Mesodermal cell (in vitro differentiated cells): ENCODE results near the gene NXPE1.

Experiments used
- H3K27ac ChIP-seq: 2 replicates; pipeline ENCODE4 v1.7.0; 2013; ENCODE audit warnings: mild to moderate bottlenecking, low read depth, low read length, moderate library complexity; ENCODE audit not compliant: severe bottlenecking
- H3K36me3 ChIP-seq: 2 replicates; pipeline ENCODE4 v1.7.1; 2013; ENCODE audit warnings: mild to moderate bottlenecking, low read length, moderate library complexity; ENCODE audit not compliant: control insufficient read depth, insufficient read depth
- H3K4me1 ChIP-seq: one replicate; pipeline ENCODE4 v1.7.1; 2013; ENCODE audit warnings: mild to moderate bottlenecking, low read length; ENCODE audit not compliant: insufficient read depth, control insufficient read depth, poor library complexity, severe bottlenecking
- H3K4me3 ChIP-seq: 2 replicates; pipeline ENCODE4 v1.7.0; 2013; ENCODE audit warnings: low read length, control low read depth, mild to moderate bottlenecking; ENCODE audit not compliant: insufficient read depth, poor library complexity, severe bottlenecking; ENCODE audit errors: extremely low read depth
- H3K9me3 ChIP-seq: 2 replicates; pipeline ENCODE4 v1.7.1; 2013; ENCODE audit warnings: mild to moderate bottlenecking, low read length, moderate library complexity; ENCODE audit not compliant: control insufficient read depth
- WGBS, 2 experiments: methylation state at CpG; one replicate each; pipeline ENCODE4 v1.1.5; 2013; ENCODE audit warnings: missing lambda C conversion rate in 2 of 2; ENCODE audit not compliant: insufficient coverage in 2 of 2; 5-methylcytosine and 5-hydroxymethylcytosine counted together

NXPE1 gene

DNA sequence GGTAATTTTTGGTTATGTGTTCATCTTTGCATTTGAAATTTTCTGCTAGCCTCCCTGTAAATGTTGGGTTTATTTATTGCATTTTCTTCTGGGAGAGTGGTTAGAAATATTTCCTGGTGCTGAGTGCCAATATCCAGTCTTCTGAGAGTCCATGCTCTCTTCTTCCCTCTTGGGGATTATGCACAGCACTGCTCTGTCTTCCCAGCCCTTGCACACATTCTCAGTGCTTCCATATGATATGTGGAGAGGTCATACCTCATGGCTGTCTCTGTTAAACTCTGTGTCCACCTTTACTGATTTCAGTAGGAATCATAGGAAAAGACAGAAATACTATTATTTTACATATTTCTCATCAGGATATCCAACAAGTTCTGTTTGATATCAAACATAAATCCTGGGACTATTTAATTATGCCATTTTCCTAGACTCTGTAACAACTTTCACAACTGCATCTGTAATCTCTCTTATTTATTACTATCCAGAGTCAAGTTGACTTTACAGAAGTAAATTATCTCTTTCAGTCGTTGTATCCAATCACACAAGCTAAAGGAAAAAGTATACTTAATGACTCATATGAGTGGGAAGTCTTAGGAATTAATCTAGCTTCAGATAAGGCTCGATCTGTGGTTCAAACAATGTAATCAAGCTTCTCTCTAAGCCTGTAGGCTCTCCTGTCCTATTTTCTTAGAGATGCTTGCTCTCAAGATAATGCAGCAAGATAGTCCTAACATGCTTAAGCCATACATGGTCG, 2.7 kb upstream of the NXPE1 start:
- H3K9me3 ChIP-seq = no peaks in the 10 kb centered on the region
- WGBS, 2 experiments = 100% methylated on average over 1 of the region's 3 CpGs; no CpG with 5 or more reads in 1 of the 2 experiments
- H3K36me3 ChIP-seq = no peaks in the 10 kb centered on the region
- peaks cover 12% of the 10 kb centered on the region for H3K4me1 ChIP-seq
- H3K27ac ChIP-seq = peak overlapping the region; percentile 42
- H3K4me3 ChIP-seq = no peak overlapping the region

DNA sequence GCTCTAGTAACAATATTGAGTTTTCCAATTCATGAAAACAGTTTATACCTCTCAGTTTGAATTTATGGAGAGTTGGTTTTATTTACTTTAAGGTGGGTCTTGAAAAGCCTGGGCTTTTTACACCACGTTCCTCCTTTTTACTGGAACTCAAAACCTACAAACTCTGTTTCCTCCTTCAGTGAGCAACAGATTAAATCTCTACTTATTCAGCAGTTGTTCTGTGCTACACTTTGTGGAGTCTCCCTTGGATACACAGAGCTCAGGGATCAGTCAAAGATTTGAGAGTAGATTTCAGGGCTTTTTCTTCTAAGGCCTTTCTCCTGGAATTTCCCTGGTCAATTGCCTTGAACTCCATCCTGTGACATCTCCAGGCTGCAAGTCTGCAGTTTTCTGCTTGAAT, 3.5 kb downstream of the NXPE1 start:
- H3K4me3 ChIP-seq = no peak overlapping the region
- WGBS, 2 experiments = no CpG with 5 or more reads among the region's 1 CpG
- peak overlapping the region; percentile 19 for H3K27ac ChIP-seq
- H3K9me3 ChIP-seq = no peaks in the 10 kb centered on the region
- no peaks in the 10 kb centered on the region for H3K36me3 ChIP-seq
- H3K4me1 ChIP-seq = peaks cover 8% of the 10 kb centered on the region

DNA sequence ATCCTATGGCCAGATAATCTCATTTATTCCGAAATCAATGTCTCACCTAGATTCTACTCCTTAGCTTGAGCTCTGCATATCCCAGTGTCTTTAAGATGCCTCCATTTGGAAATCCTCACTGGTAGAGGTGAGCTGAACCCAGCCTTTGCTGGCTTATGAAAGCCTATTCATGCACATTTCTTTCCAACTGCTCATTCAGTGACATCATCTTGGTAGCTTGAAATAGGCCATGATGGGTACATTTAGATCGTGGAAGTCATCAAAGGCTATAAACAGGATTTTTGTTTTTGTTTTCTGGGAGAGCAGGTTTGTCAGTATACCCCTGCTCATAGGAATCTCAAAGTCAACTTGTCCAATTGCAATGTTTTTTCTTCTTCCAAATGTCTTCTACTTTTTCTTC, 6.0 kb downstream of the NXPE1 start:
- H3K27ac ChIP-seq = no peak overlapping the region
- WGBS, 2 experiments = 100% methylated on average over 1 to 2 of the region's 2 CpGs
- no peak overlapping the region for H3K4me3 ChIP-seq
- H3K36me3 ChIP-seq = no peaks in the 10 kb centered on the region
- no peaks in the 10 kb centered on the region for H3K9me3 ChIP-seq
- H3K4me1 ChIP-seq = no peaks in the 10 kb centered on the region

DNA sequence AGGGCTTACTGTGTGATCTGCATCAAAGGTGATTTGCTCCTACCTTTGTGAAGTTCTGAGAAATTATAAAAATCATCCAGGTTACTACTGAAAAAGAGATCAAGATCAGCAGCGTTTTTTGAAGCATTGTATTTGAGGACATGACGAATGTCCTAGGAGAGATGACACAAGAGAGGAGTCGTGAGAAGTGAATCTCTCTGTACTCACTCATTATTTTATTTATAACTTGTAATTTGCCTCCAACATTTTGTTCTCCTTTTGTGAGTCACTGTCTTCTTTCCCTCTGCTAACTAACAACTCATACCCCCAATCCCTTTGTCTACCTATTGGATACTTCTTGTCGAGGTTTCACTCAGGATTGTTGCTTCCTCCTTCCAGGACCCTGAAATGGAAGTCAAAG, 8.6 kb downstream of the NXPE1 start:
- H3K27ac ChIP-seq = no peak overlapping the region
- H3K4me3 ChIP-seq = no peak overlapping the region
- WGBS, 2 experiments = 95 to 100% methylated on average over 1 to 4 of the region's 4 CpGs
- H3K36me3 ChIP-seq = no peaks in the 10 kb centered on the region
- H3K9me3 ChIP-seq = no peaks in the 10 kb centered on the region
- H3K4me1 ChIP-seq = no peaks in the 10 kb centered on the region

DNA sequence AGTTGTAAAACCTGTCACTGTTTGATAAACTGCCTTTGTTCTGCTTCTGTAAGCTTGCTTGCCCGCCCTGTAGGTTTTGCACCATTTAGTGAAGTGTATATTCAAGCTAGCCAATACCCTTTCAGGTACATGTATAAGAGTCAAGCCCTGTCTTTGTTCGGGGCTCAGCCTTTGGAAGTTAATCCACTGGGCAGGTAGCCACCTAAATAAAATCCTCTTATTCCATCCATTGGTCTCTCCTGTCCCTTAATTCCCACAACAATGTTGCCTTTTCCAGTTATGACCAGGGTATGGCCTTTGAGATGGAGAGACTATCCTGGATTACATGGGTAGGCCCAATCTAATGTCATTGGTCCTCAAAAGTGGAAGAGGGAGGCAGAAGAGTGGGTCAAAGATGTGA, 34.0 kb downstream of the NXPE1 start:
- Histone ChIP-seq H3K4me1 (no peaks in the 10 kb centered on the region), H3K4me3 (no peak overlapping the region), H3K9me3 (peaks cover 7% of the 10 kb centered on the region), H3K36me3 (no peaks in the 10 kb centered on the region), H3K27ac (no peak overlapping the region)
- WGBS, 2 experiments = 100% methylated on average over 1 to 2 of the region's 2 CpGs

DNA sequence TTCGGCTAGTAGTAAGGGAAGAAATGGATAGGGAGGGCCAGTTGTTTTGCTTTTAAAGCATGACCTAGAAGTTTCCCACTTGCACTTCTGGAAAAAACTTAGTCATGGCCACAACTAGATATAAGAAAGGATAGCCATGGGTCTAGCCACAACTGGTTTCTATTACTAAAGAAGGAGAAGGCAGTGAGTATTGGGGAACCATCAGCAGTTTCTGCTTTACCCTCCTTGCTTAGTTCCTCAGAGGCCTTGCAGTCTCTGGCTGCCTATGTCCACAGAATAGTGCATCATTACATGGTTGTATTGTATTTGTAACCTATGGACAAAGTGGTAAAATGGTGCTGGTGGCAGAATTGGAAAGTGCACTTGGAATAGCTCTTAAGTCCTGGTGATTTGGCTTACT, 35.6 kb downstream of the NXPE1 start:
- peaks cover 7% of the 10 kb centered on the region for H3K9me3 ChIP-seq
- WGBS, 2 experiments = no CpG with 5 or more reads among the region's 1 CpG
- no peaks in the 10 kb centered on the region for H3K36me3 ChIP-seq
- no peaks in the 10 kb centered on the region for H3K4me1 ChIP-seq
- H3K4me3 ChIP-seq = no peak overlapping the region
- no peak overlapping the region for H3K27ac ChIP-seq

DNA sequence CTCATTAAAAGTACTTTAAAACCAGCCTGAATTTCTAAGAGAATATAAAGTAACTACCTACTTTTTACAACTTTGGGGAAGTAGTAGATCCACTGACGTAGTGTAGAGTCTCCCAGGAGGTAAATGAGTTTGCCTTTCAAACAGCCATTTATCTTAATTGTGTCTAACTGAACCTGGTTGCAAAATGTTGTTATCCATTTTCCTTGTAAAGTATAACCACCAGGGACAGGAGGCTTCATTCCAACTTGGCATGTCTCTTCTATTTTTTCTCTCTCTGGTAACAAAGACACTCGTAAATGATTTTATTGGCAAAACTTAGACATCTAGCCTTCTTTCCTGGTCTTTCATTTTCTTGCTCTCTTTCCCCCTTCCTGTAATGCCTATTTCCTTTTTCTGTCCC, 36.9 kb downstream of the NXPE1 start:
- Histone ChIP-seq H3K9me3 (peaks cover 7% of the 10 kb centered on the region), H3K36me3 (no peaks in the 10 kb centered on the region), H3K4me1 (no peaks in the 10 kb centered on the region), H3K27ac (no peak overlapping the region), H3K4me3 (no peak overlapping the region)
- WGBS, 2 experiments = 86 to 93% methylated on average over 1 of the region's 2 CpGs

DNA sequence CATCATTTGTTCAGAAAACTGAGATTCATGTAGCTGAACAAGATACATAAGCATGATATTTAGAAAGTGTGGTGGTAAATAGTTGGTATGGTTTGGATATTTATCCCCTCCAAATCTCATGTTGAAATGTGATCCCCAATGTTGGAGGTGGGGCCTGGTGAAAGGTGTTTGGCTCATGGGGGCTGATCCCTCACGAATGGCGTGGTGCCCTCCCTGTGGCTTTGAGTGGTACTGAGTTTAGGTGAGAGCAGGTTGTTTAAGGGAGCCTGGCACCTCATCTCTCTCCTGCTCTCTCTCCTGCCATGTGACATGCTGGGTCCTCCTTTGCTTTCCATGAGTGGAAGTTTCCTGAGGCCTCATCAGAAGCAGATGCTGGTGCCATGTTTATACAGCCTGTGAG, 48.1 kb downstream of the NXPE1 start:
- Histone ChIP-seq H3K4me3 (no peak overlapping the region), H3K27ac (no peak overlapping the region), H3K9me3 (no peaks in the 10 kb centered on the region), H3K36me3 (no peaks in the 10 kb centered on the region), H3K4me1 (no peaks in the 10 kb centered on the region)
- WGBS, 2 experiments = 90% methylated on average over 2 of the region's 2 CpGs; no CpG with 5 or more reads in 1 of the 2 experiments

DNA sequence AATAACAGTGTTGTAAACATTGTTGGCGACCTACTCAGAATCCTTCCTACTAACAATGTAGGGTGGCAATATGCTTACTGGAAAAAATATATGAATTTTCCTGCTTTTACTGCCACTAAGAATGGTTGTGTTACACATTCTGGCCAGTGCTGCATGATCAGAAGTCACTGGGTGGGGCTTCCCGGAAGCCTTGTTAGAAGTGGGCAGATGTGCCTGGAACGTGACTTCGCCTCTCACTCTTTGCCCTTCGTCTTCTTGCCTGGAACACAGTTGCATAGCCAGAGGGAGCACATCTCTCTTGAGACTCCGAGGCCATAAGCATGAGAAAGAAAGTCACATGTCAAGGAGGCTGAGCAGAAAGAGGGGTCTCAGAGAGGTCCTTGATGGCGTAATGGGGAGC, 48.6 kb downstream of the NXPE1 start:
- Histone ChIP-seq H3K27ac (no peak overlapping the region), H3K36me3 (no peaks in the 10 kb centered on the region), H3K4me3 (no peak overlapping the region), H3K9me3 (no peaks in the 10 kb centered on the region), H3K4me1 (no peaks in the 10 kb centered on the region)
- WGBS, 2 experiments = 88 to 97% methylated on average over 5 of the region's 7 CpGs

DNA sequence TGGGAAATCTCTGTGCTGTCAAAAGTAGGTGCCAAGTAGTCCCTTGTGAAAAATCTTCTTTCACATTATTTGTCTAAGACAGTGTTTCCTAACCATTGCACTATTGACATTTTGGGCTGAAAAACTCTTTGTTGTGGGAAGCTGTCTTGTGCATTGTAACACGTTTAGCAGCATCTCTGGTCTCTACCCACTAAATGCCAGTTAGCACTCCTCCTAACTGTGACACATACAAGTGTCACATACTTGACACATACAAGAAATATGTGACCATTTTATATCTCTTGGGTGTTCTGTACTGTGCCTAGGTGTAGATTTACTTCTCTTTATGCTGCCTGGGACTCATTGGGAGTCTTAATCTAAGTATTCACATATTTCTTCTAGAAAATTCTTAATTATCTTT, 57.8 kb downstream of the NXPE1 start:
- no CpG with 5 or more reads among the region's 1 CpG for WGBS, 2 experiments
- H3K27ac ChIP-seq = no peak overlapping the region
- no peak overlapping the region for H3K4me3 ChIP-seq
- no peaks in the 10 kb centered on the region for H3K9me3 ChIP-seq
- H3K36me3 ChIP-seq = no peaks in the 10 kb centered on the region
- H3K4me1 ChIP-seq = no peaks in the 10 kb centered on the region

DNA sequence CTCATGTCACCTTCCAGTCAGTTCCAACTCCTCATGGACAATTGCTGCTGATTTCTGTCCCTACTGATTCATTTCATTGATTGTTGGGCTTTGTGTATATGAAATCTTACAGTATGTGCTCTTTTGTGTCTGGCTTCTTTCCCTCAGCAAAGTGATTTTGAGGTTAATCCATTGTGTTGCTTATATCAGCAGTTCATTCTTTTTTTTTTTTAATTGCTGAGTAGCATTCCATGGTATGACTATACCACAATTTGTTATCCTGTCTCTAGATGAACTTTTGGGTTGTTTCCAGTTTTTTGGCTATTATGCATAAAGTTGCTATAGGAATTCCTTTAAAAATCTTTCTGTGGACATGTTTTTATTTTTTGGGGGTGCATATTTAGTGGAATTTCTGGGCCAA, 59.9 kb downstream of the NXPE1 start:
- no peak overlapping the region for H3K4me3 ChIP-seq
- no peak overlapping the region for H3K27ac ChIP-seq
- no peaks in the 10 kb centered on the region for H3K4me1 ChIP-seq
- no peaks in the 10 kb centered on the region for H3K9me3 ChIP-seq
- H3K36me3 ChIP-seq = no peaks in the 10 kb centered on the region
